Stomach (tissue), 9 donors: ENCODE results near the gene LLGL1. TPM values are rescaled to one million over a fixed set of nuclear protein-coding genes. Genes with fewer than 3 reads are reported as not detected.

Experiments
- DNase-seq, 2 donors: peaks; one replicate each; pipeline versions ENCODE4 v3.0.0 to v3.0.0-alpha.2; 2013 to 2019
- H3K27ac ChIP-seq, 5 donors: fragments of 200-600 bp in 4 of 5; sonication (generic) in 4 of 5; one replicate each; pipeline ENCODE4 v1.5.1; 2013 to 2019; ENCODE audit warnings: mild to moderate bottlenecking in 1 of 5, moderate library complexity in 1 of 5
- H3K27me3 ChIP-seq, 3 donors: fragments of 200-600 bp; sonication (generic); one replicate each; pipeline ENCODE4 v1.5.1; 2017 to 2019; ENCODE audit warnings: mixed run types in 1 of 3
- H3K36me3 ChIP-seq, 4 donors: fragments of 200-600 bp; sonication (generic); 1 replicate in 3 of 4; 2 replicates in 1 of 4; pipeline ENCODE4 v1.5.1; 2016 to 2019
- H3K4me1 ChIP-seq, 4 donors: fragments of 200-600 bp; sonication (generic); one replicate each; pipeline ENCODE4 v1.5.1; 2016 to 2019
- H3K4me3 ChIP-seq, 4 donors: fragments of 200-600 bp; sonication (generic) in 3 of 4; one replicate each; pipeline ENCODE4 v1.5.1; 2016 to 2019; ENCODE audit warnings: mild to moderate bottlenecking in 1 of 4
- H3K9me3 ChIP-seq, 4 donors: fragments of 200-600 bp; sonication (generic); one replicate each; pipeline ENCODE4 v1.5.1; 2016 to 2019
- CTCF ChIP-seq, 7 experiments: fragments of 450-650 bp in 4 of 7; fragments of 200-600 bp in 3 of 7; sonication (generic) in 3 of 7; IDR thresholded peaks; one replicate each; pipeline ENCODE4 v1.5.1; 2016 to 2019; ENCODE audit warnings: antibody characterized with exemption in 7 of 7, control low read depth in 2 of 7, mild to moderate bottlenecking in 1 of 7
- EP300 ChIP-seq: sonication (generic); formaldehyde crosslinking; IDR thresholded peaks from one replicate; pipeline ENCODE4 v1.6.1; 2017; ENCODE audit warnings: antibody characterized with exemption
- POLR2A ChIP-seq, 4 donors: fragments of 450-650 bp; IDR thresholded peaks; one replicate each; pipeline ENCODE4 v1.6.1; 2016; ENCODE audit warnings: antibody characterized with exemption in 4 of 4, control low read depth in 2 of 4, mild to moderate bottlenecking in 1 of 4, moderate library complexity in 1 of 4
- POLR2AphosphoS5 ChIP-seq, 3 donors: sonication (generic); formaldehyde crosslinking; IDR thresholded peaks; one replicate each; pipeline ENCODE4 v1.6.1; 2016; ENCODE audit warnings: antibody characterized with exemption in 3 of 3
- WGBS, 5 donors: extraction: QIAGEN DNeasy Blood & Tissue Kit in 3 of 5; methylation state at CpG; one replicate each; pipeline versions ENCODE4 v1.1.5 to v1.1.7; 2013 to 2018; 5-methylcytosine and 5-hydroxymethylcytosine counted together
- intact Hi-C: fragments of 100-400 bp; cut with DNase I; formaldehyde crosslinking; loops from one replicate; pipeline ENCODE4 v1.15.1; 2023; ENCODE audit warnings: low total_unique reads
- polyA plus RNA-seq, 3 donors: library from polyadenylated mRNA; stranded (reverse); fragments of 200-250 nt; gene quantifications; one replicate each; pipeline ENCODE4 v1.2.3, GENCODE V29; 2013
- total RNA-seq, 5 donors: library from RNA; depleted of rRNA; stranded (reverse); fragments of >200 nt; gene quantifications; one replicate each; pipeline versions ENCODE4 v1.1.0 to v1.2.3, GENCODE V29; 2014 to 2016
- donor health status: healthy with polysubstance abuse.
- donor health status: Bipolar disorder and iron deficiency.
- donor health status: healthy.

The LLGL1 gene
- total and polyA plus RNA-seq, 8 donors, result 5.2 to 19.7 (median 9.6) TPM

GRCh38 chr17:18234853-18235380 lies 9.5 kb downstream of the LLGL1 start:
- Histone ChIP-seq H3K36me3 (peaks cover 18 to 84% (median 77%) of the 10 kb centered on the region in 4 donors), H3K9me3 (no peaks in the 10 kb centered on the region), H3K4me1 (no peaks in the 10 kb centered on the region), H3K27me3 (no peaks in the 10 kb centered on the region), H3K27ac (no peak overlapping the region), H3K4me3 (no peak overlapping the region)
- no peak for DNase-seq
- intact Hi-C loops, result no loop called here
- 94 to 96% (median 96%) methylated on average over 19 to 22 of the region's 22 CpGs for WGBS, 5 donors
- TF ChIP-seq POLR2AphosphoS5 (IDR thresholded peaks at IDR 0.05) (no peak), EP300 (no peak), CTCF (IDR thresholded peaks at IDR 0.05) (no peak), POLR2A (IDR thresholded peaks at IDR 0.05) (no peak)

- Histone ChIP-seq H3K4me3 (no peak overlapping the region), H3K27me3 (no peaks in the 10 kb centered on the region), H3K36me3 (peaks cover 18 to 93% (median 85%) of the 10 kb centered on the region in 4 donors), H3K27ac (no peak overlapping the region), H3K4me1 (no peaks in the 10 kb centered on the region), H3K9me3 (no peaks in the 10 kb centered on the region)
- no peak for DNase-seq
- TF ChIP-seq POLR2A (IDR thresholded peaks at IDR 0.05) (no peak), EP300 (no peak), POLR2AphosphoS5 (IDR thresholded peaks at IDR 0.05) (no peak), CTCF (IDR thresholded peaks at IDR 0.05) (no peak)
- intact Hi-C loops, result no loop called here
- 62 to 67% (median 65%) methylated on average over 14 of the region's 14 CpGs for WGBS, 5 donors
Measured at GRCh38 chr17:18235743-18236256, 10.4 kb downstream of the LLGL1 start.

GRCh38 chr17:18236494-18236893 lies 11.1 kb downstream of the LLGL1 start:
- intact Hi-C loops, result no loop called here
- WGBS, 5 donors, result 88 to 93% (median 90%) methylated on average over 6 to 18 of the region's 18 CpGs
- Histone ChIP-seq H3K27ac (no peak overlapping the region), H3K9me3 (no peaks in the 10 kb centered on the region), H3K36me3 (peaks cover 18 to 100% (median 92%) of the 10 kb centered on the region in 4 donors), H3K27me3 (no peaks in the 10 kb centered on the region), H3K4me1 (no peaks in the 10 kb centered on the region), H3K4me3 (no peak overlapping the region)
- TF ChIP-seq POLR2AphosphoS5 (IDR thresholded peaks at IDR 0.05) (no peak), POLR2A (IDR thresholded peaks at IDR 0.05) (no peak), CTCF (IDR thresholded peaks at IDR 0.05) (no peak), EP300 (no peak)
- no peak for DNase-seq

- Histone ChIP-seq H3K4me1 (no peaks in the 10 kb centered on the region), H3K27me3 (no peaks in the 10 kb centered on the region), H3K27ac (no peak overlapping the region), H3K4me3 (no peak overlapping the region), H3K9me3 (no peaks in the 10 kb centered on the region), H3K36me3 (peaks cover 18 to 100% (median 97%) of the 10 kb centered on the region in 4 donors)
- intact Hi-C loops, result no loop called here
- no peak for DNase-seq
- WGBS, 5 donors, result 85 to 93% (median 91%) methylated on average over 16 to 20 of the region's 20 CpGs
- TF ChIP-seq CTCF (IDR thresholded peaks at IDR 0.05), result no peak
- TF ChIP-seq POLR2AphosphoS5 (IDR thresholded peaks at IDR 0.05), result no peak
- TF ChIP-seq EP300, result no peak
- no peak for TF ChIP-seq POLR2A (IDR thresholded peaks at IDR 0.05)
Measured at GRCh38 chr17:18237461-18237860, 12.0 kb downstream of the LLGL1 start.
